LNCaP clone FGC (cell line): ENCODE results near the gene TMED6.
A peak's percentile ranks its signal among the peaks of the same experiment; 100 is the strongest.

Experiments used
- DNase-seq: peaks from one replicate; pipeline ENCODE4 v3.0.0-alpha.2; 2011; ENCODE audit warnings: low read depth
- H3K4me3 ChIP-seq: 2 replicates; pipeline ENCODE4 v1.5.1; 2011; ENCODE audit warnings: mild to moderate bottlenecking, low read depth, low read length, control low read depth
- CTCF ChIP-seq: IDR thresholded peaks from 2 replicates; pipeline ENCODE4 v1.5.1; 2012; ENCODE audit warnings: mild to moderate bottlenecking; ENCODE audit not compliant: control insufficient read depth, insufficient read depth; ENCODE audit errors: extremely low read depth

The TMED6 gene

GRCh38 chr16:69386596-69386995 is 35.0 kb upstream of the TMED6 start:
- DNase-seq: no peak
- peak overlapping the region; percentile 71 for H3K4me3 ChIP-seq
- TF ChIP-seq CTCF: no peak

GRCh38 chr16:69384974-69385373 is 33.4 kb upstream of the TMED6 start:
- no peak for DNase-seq
- peak overlapping the region; percentile 71 for H3K4me3 ChIP-seq
- TF ChIP-seq CTCF: no peak

GRCh38 chr16:69382421-69382820 is 30.8 kb upstream of the TMED6 start:
- no peak for DNase-seq
- no peak overlapping the region for H3K4me3 ChIP-seq
- no peak for TF ChIP-seq CTCF

- no peak for DNase-seq
- no peak overlapping the region for H3K4me3 ChIP-seq
- no peak for TF ChIP-seq CTCF
Observed at GRCh38 chr16:69381231-69381630, 29.6 kb upstream of the TMED6 start.

GRCh38 chr16:69378760-69379159 is 27.2 kb upstream of the TMED6 start:
- no peak overlapping the region for H3K4me3 ChIP-seq
- DNase-seq: no peak
- TF ChIP-seq CTCF: no peak

- H3K4me3 ChIP-seq: no peak overlapping the region
- DNase-seq: no peak
- no peak for TF ChIP-seq CTCF
Observed at GRCh38 chr16:69378036-69378435, 26.4 kb upstream of the TMED6 start.

- no peak overlapping the region for H3K4me3 ChIP-seq
- TF ChIP-seq CTCF: no peak
- DNase-seq: no peak
Observed at GRCh38 chr16:69376393-69377059, 24.9 kb upstream of the TMED6 start.
